ENCODE data around the gene TSSK1B. TPM values are rescaled to one million over a fixed set of nuclear protein-coding genes. Genes with fewer than 3 reads are reported as not detected.
"Not testable (repeated sequence)": the region's sequence is repeated elsewhere in the genome, so short reads cannot be mapped to it uniquely, and the experiment has no call there.

The TSSK1B gene, protein sequence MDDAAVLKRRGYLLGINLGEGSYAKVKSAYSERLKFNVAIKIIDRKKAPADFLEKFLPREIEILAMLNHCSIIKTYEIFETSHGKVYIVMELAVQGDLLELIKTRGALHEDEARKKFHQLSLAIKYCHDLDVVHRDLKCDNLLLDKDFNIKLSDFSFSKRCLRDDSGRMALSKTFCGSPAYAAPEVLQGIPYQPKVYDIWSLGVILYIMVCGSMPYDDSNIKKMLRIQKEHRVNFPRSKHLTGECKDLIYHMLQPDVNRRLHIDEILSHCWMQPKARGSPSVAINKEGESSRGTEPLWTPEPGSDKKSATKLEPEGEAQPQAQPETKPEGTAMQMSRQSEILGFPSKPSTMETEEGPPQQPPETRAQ
- total RNA-seq: 0.36 TPM

DNA sequence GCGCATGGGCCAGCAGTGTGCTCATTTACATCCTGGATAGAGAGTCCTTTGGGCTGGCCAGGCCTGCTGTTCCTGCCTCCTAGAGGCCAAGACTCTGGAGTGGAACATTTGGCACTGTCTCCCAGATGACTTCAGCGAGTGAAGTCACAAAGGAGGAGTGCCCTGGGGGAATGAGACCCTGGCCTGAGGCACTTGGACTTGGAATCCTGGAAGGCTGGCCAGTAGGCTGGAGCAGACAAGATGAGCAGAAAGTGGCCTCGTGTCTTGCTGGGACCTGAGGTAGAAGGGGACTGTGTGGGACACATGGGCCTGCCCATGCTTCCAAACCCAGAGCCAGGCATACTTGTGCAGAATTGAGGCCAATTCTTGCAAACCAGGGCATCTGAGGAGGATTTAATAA is at the start of gene TSSK1B:
Gene TSSK1B (minus strand): TSS at position 101 of the 400 bp plus-strand sequence. CDS start 150 bp downstream, outside the sequence.
- intact Hi-C loops (cut with DNase I): no loop called here
- DNase-seq (ENCODE audit: low spot score) (no peak), ATAC-seq (no peak)

DNA sequence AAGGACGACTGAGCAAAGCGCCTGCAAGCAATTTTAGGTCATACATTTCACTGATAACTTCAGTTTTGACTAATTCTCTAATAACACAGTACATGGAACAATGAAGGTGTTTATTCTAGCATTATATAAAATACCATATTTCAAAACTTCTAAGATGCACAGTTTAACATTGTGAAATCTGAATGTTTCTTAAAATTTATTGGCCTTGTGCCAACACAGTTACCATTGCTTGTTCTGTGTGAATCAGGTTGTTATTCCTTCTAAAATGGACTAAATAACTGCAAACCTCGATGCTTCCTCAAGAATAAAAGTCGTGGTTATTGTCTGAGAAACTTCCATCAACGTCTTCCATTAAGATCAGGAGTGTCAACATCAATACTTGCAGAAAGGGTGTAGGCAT is 45.5 kb upstream of the TSSK1B start:
- ATAC-seq (no peak), DNase-seq (ENCODE audit: low spot score) (no peak)
- intact Hi-C loops (cut with DNase I): no loop called here

- no peak for ATAC-seq
- no peak for DNase-seq (ENCODE audit: low spot score)
- intact Hi-C loops (cut with DNase I): no loop called here
These were observed 43.9 kb upstream of the TSSK1B start for GRCh38 chr5:113478691-113479090.

DNA sequence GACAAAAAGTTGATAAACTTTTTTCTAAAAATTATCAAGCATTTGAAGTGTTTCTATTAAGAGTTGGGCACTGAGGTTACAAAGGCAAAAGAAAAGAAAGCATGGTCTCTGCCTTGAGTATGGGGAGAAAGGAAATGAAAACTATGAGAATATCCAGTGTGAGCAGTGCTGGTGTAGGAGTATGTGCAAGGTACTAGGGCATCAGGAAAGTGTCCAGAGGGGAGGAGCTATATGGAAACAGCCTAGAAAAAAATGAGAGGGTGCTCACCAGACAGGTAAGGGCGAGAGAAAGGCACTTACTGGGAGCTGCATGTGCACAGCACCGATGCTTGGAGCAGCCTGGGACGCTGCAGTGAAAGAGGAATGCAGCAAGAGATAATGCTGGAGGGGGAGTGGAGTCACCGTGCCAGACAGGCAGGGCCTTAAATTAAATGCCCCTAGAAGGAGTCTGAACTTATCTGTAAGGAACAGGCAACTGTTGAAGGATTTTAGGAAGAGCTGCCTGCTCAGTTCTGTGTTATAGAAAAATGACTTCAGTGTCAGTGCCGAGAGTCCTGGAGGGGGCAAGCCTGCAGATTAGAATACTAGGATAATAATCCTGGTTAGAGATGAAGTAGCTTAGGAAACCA is 39.4 kb upstream of the TSSK1B start:
- ATAC-seq: no peak
- DNase-seq (ENCODE audit: low spot score): no peak
- intact Hi-C loops (cut with DNase I): no loop called here

- intact Hi-C loops (cut with DNase I): no loop called here
- no peak for DNase-seq (ENCODE audit: low spot score)
These were observed 28.2 kb upstream of the TSSK1B start for GRCh38 chr5:113463032-113463431.

GRCh38 chr5:113457106-113457505 is 22.3 kb upstream of the TSSK1B start:
- intact Hi-C loops (cut with DNase I); ATAC-seq; DNase-seq (ENCODE audit: low spot score): not testable (repeated sequence)

More at GRCh38 chr5:113463032-113463431, 28.2 kb upstream of the TSSK1B start:
- ATAC-seq: no peak

DNA sequence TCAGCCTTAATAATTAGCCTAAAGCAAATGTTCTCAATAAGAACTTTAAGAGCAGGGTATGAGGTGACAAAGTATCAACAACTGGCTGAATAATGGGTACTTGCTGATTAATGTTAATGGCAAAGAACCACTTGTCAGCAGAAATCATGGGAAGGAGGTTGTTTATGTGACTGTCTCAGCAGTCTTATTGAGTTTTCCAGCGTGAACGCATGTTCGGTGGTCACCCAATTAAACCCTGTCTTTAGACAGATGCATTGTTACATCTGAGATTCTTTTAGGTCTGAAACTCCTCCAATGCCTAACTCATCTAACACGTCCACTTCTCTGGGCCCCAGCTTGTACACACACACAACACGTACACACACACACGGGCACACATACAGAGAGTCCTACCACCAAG is 18.2 kb upstream of the TSSK1B start:
- no peak for DNase-seq (ENCODE audit: low spot score)
- intact Hi-C loops (cut with DNase I): no loop called here
- ATAC-seq: no peak

GRCh38 chr5:113451797-113452196 is 17.0 kb upstream of the TSSK1B start:
- ATAC-seq: no peak
- intact Hi-C loops (cut with DNase I): no loop called here
- DNase-seq (ENCODE audit: low spot score): no peak

- ATAC-seq (no peak), DNase-seq (ENCODE audit: low spot score) (no peak)
- intact Hi-C loops (cut with DNase I): no loop called here
These were observed 16.1 kb upstream of the TSSK1B start for GRCh38 chr5:113450929-113451328.

- no peak for DNase-seq (ENCODE audit: low spot score)
- ATAC-seq: no peak
- intact Hi-C loops (cut with DNase I): no loop called here
These were observed 15.7 kb upstream of the TSSK1B start for GRCh38 chr5:113450462-113450861.

DNA sequence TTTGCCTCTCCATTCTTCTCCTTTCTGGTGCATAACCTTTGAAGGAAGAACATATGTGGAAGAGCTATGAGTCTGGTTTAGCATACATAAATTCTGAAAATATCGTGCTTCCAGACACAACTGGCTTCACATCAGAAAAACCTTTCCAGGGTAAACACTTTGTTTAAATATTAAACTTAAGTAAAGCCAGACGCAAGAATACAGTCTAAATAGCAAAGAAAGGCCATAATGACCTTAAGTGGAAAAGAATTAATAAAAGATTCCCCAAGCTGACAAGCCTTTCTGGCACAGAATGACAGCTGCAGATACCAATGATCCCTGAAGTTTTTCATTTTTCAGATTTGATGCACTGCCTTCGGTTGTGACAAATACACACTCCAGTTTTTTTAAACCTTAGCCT is 13.5 kb upstream of the TSSK1B start:
- intact Hi-C loops (cut with DNase I): no loop called here
- DNase-seq (ENCODE audit: low spot score) (no peak), ATAC-seq (no peak)

GRCh38 chr5:113447498-113448050 is 12.8 kb upstream of the TSSK1B start:
- DNase-seq (ENCODE audit: low spot score) (no peak), ATAC-seq (no peak)
- intact Hi-C loops (cut with DNase I): no loop called here

- DNase-seq (ENCODE audit: low spot score) (no peak), ATAC-seq (no peak)
- intact Hi-C loops (cut with DNase I): no loop called here
These were observed 11.7 kb upstream of the TSSK1B start for GRCh38 chr5:113446358-113446927.

- intact Hi-C loops (cut with DNase I): no loop called here
- no peak for ATAC-seq
- no peak for DNase-seq (ENCODE audit: low spot score)
These were observed 2.3 kb upstream of the TSSK1B start for GRCh38 chr5:113437111-113437510.

DNA sequence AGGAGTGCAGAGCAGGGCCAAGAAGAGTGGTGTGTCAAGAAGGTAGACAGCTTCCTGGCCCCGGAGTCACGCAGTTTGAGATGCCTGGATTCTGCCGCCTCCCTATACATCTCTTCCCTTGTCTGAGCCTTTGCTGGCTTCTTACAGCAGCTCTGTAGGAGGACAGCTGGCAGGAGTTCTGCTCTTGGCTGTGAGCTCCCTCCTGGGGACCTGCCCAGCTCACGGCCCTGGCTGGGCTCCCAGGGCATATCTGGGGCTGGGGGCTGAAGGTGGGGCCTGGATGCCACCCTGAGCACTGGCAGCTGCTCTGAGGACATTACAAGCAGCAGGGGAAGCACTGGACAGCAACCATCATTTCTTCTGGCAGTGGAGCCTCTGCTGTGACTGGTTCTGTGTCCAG is 786 bp upstream of the TSSK1B start:
- DNase-seq (ENCODE audit: low spot score): no peak
- intact Hi-C loops (cut with DNase I): no loop called here
- ATAC-seq: no peak

- ATAC-seq (no peak), DNase-seq (ENCODE audit: low spot score) (no peak)
- intact Hi-C loops (cut with DNase I): no loop called here
These were observed 752 bp downstream of the TSSK1B start for GRCh38 chr5:113433862-113434612.

- no peak for ATAC-seq
- intact Hi-C loops (cut with DNase I): no loop called here
These were observed 1.7 kb downstream of the TSSK1B start for GRCh38 chr5:113433071-113433470.

GRCh38 chr5:113427871-113428574 is 6.8 kb downstream of the TSSK1B start:
- DNase-seq (ENCODE audit: low spot score) (no peak), ATAC-seq (no peak)
- intact Hi-C loops (cut with DNase I): no loop called here

More at GRCh38 chr5:113433071-113433470, 1.7 kb downstream of the TSSK1B start:
- DNase-seq (ENCODE audit: low spot score): no peak

GRCh38 chr5:113425909-113426308 is 8.9 kb downstream of the TSSK1B start:
- ATAC-seq (no peak), DNase-seq (ENCODE audit: low spot score) (no peak)
- intact Hi-C loops (cut with DNase I): no loop called here

Measured in sciatic nerve (tissue), 2 donors.